ENCODE results near the gene MTERF2.

DNA sequence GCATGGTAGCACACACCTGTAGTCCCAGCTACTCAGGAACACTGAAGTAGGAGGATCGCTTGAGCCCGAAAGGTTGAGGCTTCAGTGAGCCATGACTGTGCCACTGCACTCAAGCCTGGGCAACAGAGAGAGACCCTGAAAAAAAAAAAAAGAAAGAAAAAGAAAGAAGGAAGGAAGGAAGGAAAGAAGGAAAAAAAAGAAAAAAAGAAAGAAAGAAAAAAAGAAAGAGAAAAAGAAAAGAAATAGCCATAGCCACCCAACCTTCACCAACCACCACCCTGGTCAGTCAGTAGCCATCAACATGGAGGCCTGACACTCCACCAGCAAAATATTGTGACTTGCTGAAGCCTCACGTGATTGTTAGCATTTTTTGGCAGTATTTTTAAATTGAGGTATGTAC, 52.7 kb downstream of the MTERF2 start:
- TF ChIP-seq, protein P1, sequence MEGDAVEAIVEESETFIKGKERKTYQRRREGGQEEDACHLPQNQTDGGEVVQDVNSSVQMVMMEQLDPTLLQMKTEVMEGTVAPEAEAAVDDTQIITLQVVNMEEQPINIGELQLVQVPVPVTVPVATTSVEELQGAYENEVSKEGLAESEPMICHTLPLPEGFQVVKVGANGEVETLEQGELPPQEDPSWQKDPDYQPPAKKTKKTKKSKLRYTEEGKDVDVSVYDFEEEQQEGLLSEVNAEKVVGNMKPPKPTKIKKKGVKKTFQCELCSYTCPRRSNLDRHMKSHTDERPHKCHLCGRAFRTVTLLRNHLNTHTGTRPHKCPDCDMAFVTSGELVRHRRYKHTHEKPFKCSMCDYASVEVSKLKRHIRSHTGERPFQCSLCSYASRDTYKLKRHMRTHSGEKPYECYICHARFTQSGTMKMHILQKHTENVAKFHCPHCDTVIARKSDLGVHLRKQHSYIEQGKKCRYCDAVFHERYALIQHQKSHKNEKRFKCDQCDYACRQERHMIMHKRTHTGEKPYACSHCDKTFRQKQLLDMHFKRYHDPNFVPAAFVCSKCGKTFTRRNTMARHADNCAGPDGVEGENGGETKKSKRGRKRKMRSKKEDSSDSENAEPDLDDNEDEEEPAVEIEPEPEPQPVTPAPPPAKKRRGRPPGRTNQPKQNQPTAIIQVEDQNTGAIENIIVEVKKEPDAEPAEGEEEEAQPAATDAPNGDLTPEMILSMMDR (IDR thresholded peaks at IDR 0.05; ENCODE audit: poor library complexity), result no peak
- TF ChIP-seq EZH2 (IDR thresholded peaks at IDR 0.05; ENCODE audit: borderline replicate concordance), result no peak
